Measurements from ENCODE around the gene TP53I11. TPM values are rescaled to one million over a fixed set of nuclear protein-coding genes. Genes with fewer than 3 reads are reported as not detected.

TP53I11 gene
- total RNA-seq, 1 experiment from 2014 or later, result 94.2 TPM

DNA sequence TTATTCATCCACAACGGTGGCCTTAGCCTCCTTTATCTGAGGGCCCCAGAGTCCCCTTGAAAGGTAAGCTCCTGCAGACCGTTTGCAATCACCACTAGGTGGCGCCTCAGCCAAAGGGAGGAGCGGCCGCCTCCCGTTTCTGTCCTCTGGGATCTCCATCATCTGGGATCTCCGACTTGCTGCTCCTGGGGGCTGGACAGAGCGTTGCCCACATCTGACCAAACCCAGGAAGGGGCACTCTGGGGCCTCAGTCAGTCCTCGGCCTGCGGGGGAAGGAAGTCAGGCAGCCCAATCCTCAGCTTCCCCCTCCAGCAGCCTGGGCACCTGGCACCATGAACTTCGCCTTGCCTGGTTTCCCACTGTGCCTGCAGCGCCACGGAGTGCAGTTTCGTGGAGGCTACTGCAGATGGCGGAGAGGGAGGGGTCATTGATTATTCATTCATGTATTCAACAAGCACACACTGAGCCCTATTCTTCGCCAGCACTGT, 23.5 kb downstream of the TP53I11 start:
- Histone ChIP-seq H3K4ac (ENCODE audit: low read depth, low read length) (no peak overlapping the region), H4K20me1 (ENCODE audit: control insufficient read depth, insufficient read depth, insufficient read length) (peaks cover 3% of the 10 kb centered on the region), H3K9me3 (ENCODE audit: control insufficient read depth, low read depth, low read length) (no peaks in the 10 kb centered on the region), H3K4me1 (ENCODE audit: insufficient read depth, low read length) (peaks cover 2% of the 10 kb centered on the region; the same call in 1 of the 2 replicates), H2BK5ac (ENCODE audit: insufficient read length, low read length) (no peak overlapping the region), H2AK5ac (ENCODE audit: insufficient read length, low read length) (no peak overlapping the region), H3T11ph (ENCODE audit: low read length) (no peak overlapping the region), H4K5ac (ENCODE audit: insufficient read length, low read depth, low read length) (no peak overlapping the region), H2BK20ac (ENCODE audit: low read depth, low read length, poor library complexity, severe bottlenecking) (no peak overlapping the region), H3K56ac (ENCODE audit: insufficient read length, low read depth, low read length) (no peak overlapping the region), H4K91ac (ENCODE audit: insufficient read length, low read depth, low read length) (no peak overlapping the region), H2BK15ac (ENCODE audit: low read depth, low read length) (no peak overlapping the region), H3K79me1 (ENCODE audit: insufficient read depth, low read depth, low read length, poor library complexity, severe bottlenecking) (no peaks in the 10 kb centered on the region), H3K23me2 (ENCODE audit: insufficient read length, low read depth, low read length, poor library complexity, severe bottlenecking) (no peaks in the 10 kb centered on the region), H3K23ac (ENCODE audit: insufficient read length, low read depth, low read length) (no peak overlapping the region), H3K79me2 (ENCODE audit: insufficient read depth, low read length) (no peaks in the 10 kb centered on the region), H3K14ac (ENCODE audit: insufficient read depth, low read length) (no peak overlapping the region), H3K27me3 (ENCODE audit: insufficient read depth, low read length) (no peaks in the 10 kb centered on the region), H3K27ac (ENCODE audit: insufficient read length, low read depth, low read length) (no peak overlapping the region), H2BK12ac (ENCODE audit: insufficient read length, low read depth, low read length) (no peak overlapping the region), H2BK120ac (ENCODE audit: low read depth, low read length, poor library complexity, severe bottlenecking) (no peak overlapping the region), H2AFZ (ENCODE audit: low read length) (no peak overlapping the region), H3K9ac (ENCODE audit: extremely low read depth, insufficient read length, low read length) (no peak overlapping the region), H3K4me2 (ENCODE audit: insufficient read depth, insufficient read length, low read length) (no peak overlapping the region), H4K8ac (replicated peaks; ENCODE audit: insufficient read length, low read depth, low read length) (no peak overlapping the region), H3K18ac (ENCODE audit: insufficient read length, low read depth, low read length) (no peak overlapping the region)
- WGBS (ENCODE audit: extremely low coverage, insufficient read length, low lambda C conversion rate), result no CpG with 5 or more reads among the region's 16 CpGs
- Mint-ChIP-seq H3K36me3 (ENCODE audit: insufficient read depth in 1 of 3, low read depth in 3 of 3) (peaks cover 3 to 9% (median 9%) of the 10 kb centered on the region in 3 experiments; a peak in 6 of 7 replicates), H3K9me3 (no peaks in the 10 kb centered on the region), H3K27ac (no peak overlapping the region), H3K27me3 (ENCODE audit: low read depth) (peaks cover 8% of the 10 kb centered on the region), H3K4me3 (peak overlapping the region in 1 of 2 experiments; percentile 40; a peak in 2 of 5 replicates), H3K4me1 (peaks cover 45 to 58% of the 10 kb centered on the region in 2 experiments)
- TF ChIP-seq, protein P1, sequence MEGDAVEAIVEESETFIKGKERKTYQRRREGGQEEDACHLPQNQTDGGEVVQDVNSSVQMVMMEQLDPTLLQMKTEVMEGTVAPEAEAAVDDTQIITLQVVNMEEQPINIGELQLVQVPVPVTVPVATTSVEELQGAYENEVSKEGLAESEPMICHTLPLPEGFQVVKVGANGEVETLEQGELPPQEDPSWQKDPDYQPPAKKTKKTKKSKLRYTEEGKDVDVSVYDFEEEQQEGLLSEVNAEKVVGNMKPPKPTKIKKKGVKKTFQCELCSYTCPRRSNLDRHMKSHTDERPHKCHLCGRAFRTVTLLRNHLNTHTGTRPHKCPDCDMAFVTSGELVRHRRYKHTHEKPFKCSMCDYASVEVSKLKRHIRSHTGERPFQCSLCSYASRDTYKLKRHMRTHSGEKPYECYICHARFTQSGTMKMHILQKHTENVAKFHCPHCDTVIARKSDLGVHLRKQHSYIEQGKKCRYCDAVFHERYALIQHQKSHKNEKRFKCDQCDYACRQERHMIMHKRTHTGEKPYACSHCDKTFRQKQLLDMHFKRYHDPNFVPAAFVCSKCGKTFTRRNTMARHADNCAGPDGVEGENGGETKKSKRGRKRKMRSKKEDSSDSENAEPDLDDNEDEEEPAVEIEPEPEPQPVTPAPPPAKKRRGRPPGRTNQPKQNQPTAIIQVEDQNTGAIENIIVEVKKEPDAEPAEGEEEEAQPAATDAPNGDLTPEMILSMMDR (conservative IDR thresholded peaks at IDR 0.05), result peak; percentile 95
- peak; percentile 92 for DNase-seq
